K562 (cell line): Measurements from ENCODE around the gene CRIP1. TPM values are rescaled to one million over a fixed set of nuclear protein-coding genes. Genes with fewer than 3 reads are reported as not detected.

ENCODE experiments used
- ARNT ChIP-seq, 2 experiments: fragments of 450-650 bp; IDR thresholded peaks; 2 replicates each; pipeline ENCODE4 v1.6.1; 2016; ENCODE audit warnings: mild to moderate bottlenecking in 1 of 2
- BCL6 ChIP-seq: fragments of 250-450 bp; sonication (Bioruptor Pico); IDR thresholded peaks from 2 replicates; pipeline ENCODE4 v1.4.0; 2020
- CHD4 ChIP-seq: fragments of 200-600 bp; sonication (generic); IDR thresholded peaks from 3 replicates; pipeline ENCODE4 v1.6.1; 2012; ENCODE audit warnings: low read depth, mild to moderate bottlenecking, mixed read lengths, low read length, inconsistent platforms; ENCODE audit not compliant: insufficient read depth, insufficient replicate concordance, poor library complexity, severe bottlenecking
- CXXC5 ChIP-seq: fragments of 250-450 bp; sonication (Bioruptor Pico); IDR thresholded peaks from 2 replicates; pipeline ENCODE4 v1.8.0; 2022; ENCODE audit warnings: inconsistent platforms, mild to moderate bottlenecking, moderate library complexity
- ETV1 ChIP-seq: fragments of 450-650 bp; conservative IDR thresholded peaks from 2 replicates; pipeline ENCODE4 v1.6.1; 2016; ENCODE audit warnings: missing genetic modification characterization, control low read depth, low read depth, missing compliant biosample characterization
- FOXJ2 ChIP-seq: fragments of 200-800 bp; sonication (Bioruptor generic); IDR thresholded peaks from 2 replicates; pipeline ENCODE4 v1.6.1; 2016; ENCODE audit warnings: missing genetic modification characterization, missing compliant biosample characterization
- HDAC3 ChIP-seq: fragments of 450-650 bp; IDR thresholded peaks from 2 replicates; pipeline ENCODE4 v1.6.1; 2018; ENCODE audit warnings: borderline replicate concordance, mild to moderate bottlenecking, moderate library complexity; ENCODE audit not compliant: partially characterized antibody
- HEY1 ChIP-seq: fragments of 250-450 bp; sonication (Bioruptor Pico); IDR thresholded peaks from 2 replicates; pipeline ENCODE4 v1.5.0; 2020; ENCODE audit warnings: mild to moderate bottlenecking, moderate library complexity, borderline replicate concordance
- HLTF ChIP-seq: fragments of 450-650 bp; IDR thresholded peaks from 2 replicates; pipeline ENCODE4 v1.6.1; 2016
- KLF6 ChIP-seq: fragments of 250-450 bp; sonication (Bioruptor Pico); IDR thresholded peaks from 2 replicates; pipeline ENCODE4 v1.4.0; 2020; ENCODE audit warnings: mild to moderate bottlenecking, moderate library complexity, borderline replicate concordance
- MEF2A ChIP-seq: IDR thresholded peaks from 2 replicates; pipeline ENCODE4 v1.6.1; 2011; ENCODE audit warnings: low read depth, mild to moderate bottlenecking, low read length, moderate library complexity; ENCODE audit not compliant: control insufficient read depth
- RNF2 ChIP-seq: sonication (generic); IDR thresholded peaks from 2 replicates; pipeline ENCODE4 v1.6.1; 2016
- TCF7 ChIP-seq: sonication (generic); IDR thresholded peaks from 2 replicates; pipeline ENCODE4 v1.6.1; 2016; ENCODE audit warnings: antibody characterized with exemption, borderline replicate concordance
- ZNF707 ChIP-seq: fragments of 250-450 bp; sonication (Bioruptor Pico); conservative IDR thresholded peaks from 2 replicates; pipeline ENCODE4 v1.8.0; 2022; ENCODE audit warnings: inconsistent platforms, mild to moderate bottlenecking, moderate library complexity
- polyA plus RNA-seq, 8 experiments: library from polyadenylated mRNA; depleted of rRNA in 4 of 8; stranded (reverse) in 5 of 8; unstranded in 3 of 8; fragments of >200 nt; fragmentation: Nextera tagmentation in 2 of 8; fragmentation: Illumina TruSeq in 1 of 8; extraction: Ambion mirVana in 2 of 8; extraction: Trizol in 1 of 8; gene quantifications; 2 replicates each; pipeline versions ENCODE4 v1.2.1 to v1.2.3, GENCODE V29; 2011 to 2014; ENCODE audit warnings: inconsistent platforms in 1 of 8, missing spikeins in 1 of 8
- total RNA-seq, 7 experiments: library from RNA; depleted of rRNA in 6 of 7; stranded (reverse); fragments of >200 nt in 6 of 7; fragmentation: Illumina TruSeq in 2 of 7; extraction: Trizol in 2 of 7; gene quantifications; 2 replicates each; pipeline versions ENCODE4 v1.2.1 to v1.2.3, GENCODE V29; 2011 to 2021; ENCODE audit warnings: low replicate concordance in 1 of 7
- TF ChIP-seq, protein P1 (sequence below): IDR thresholded peaks from 2 replicates; pipeline ENCODE4 v1.6.1; 2012; ENCODE audit warnings: low read depth, low read length, improper control_type of control experiment, borderline replicate concordance
- TF ChIP-seq, protein P2 (sequence below): fragments of 450-650 bp; IDR thresholded peaks from 2 replicates; pipeline ENCODE4 v1.6.1; 2016; ENCODE audit warnings: borderline replicate concordance
- TF ChIP-seq, protein P3 (sequence below): sonication (generic); formaldehyde crosslinking; IDR thresholded peaks from 2 replicates; pipeline ENCODE4 v1.8.1; 2023; ENCODE audit warnings: mild to moderate bottlenecking, missing genetic modification reagents, moderate library complexity
- TF ChIP-seq, protein P4 (sequence below): fragments of 250-450 bp; sonication (Bioruptor Pico); IDR thresholded peaks from 2 replicates; pipeline ENCODE4 v1.5.0; 2020; ENCODE audit warnings: mild to moderate bottlenecking
- TF ChIP-seq, protein P5 (sequence below): sonication (generic); formaldehyde crosslinking; IDR thresholded peaks from 2 replicates; pipeline ENCODE4 v1.8.1; 2022; ENCODE audit warnings: missing genetic modification reagents

CRIP1 gene
- total and polyA plus RNA-seq, 9 of the 15 experiments (the other 6 are each of a cell fraction or from before 2014, with no cell fraction given), result 0.11 to 0.58 (median 0.14) TPM; not detected in 6

DNA sequence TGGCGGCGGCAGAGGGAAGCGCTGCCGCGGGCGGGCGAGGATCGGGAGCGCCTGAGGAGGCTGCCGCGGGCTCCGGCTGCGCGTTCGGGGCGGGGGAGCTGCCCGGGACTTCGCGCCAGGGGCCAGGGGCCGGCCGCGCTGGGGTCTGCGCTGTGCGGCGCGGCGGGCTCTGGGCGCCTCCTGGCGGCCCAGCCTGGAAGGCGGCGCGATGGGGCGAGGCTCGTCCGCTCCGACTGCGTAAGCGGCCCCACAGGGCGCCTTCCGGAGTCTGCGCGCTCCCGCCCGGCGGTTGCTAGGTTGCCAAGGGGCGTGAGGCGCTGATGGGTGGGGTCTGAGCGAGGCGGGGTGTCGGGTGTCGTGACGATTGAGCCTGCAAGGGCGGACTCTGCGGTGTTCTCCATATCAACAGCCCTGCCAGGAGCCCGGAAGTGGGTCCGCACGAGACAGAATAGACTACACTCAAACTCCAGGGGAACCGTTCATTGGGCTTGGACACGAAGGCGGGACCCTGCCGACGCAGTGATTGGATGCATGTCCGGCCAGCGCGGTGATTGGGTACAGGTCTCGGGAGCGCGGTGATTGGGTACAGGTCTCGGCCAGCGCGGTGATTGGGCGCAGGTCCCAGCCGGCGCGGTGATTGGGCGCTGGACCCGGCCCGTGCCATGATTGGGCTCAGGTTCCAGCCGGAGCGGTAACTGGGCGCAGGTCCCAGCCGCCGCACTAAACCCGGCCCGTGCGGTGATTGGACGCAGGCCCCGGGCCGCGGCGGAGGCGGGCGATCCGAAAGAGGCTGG lies 4.1 kb downstream of the CRIP1 start, which contains the start of gene TEDC1 (continued):
- TF ChIP-seq KLF6 (CRISPR knock-in tag) (no peak), FOXJ2 (peak; percentile 75; the same call in 1 of the 2 replicates), BCL6 (CRISPR knock-in tag) (no peak), HDAC3 (no peak), TCF7 (no peak; the same call in 1 of the 2 replicates), HEY1 (CRISPR knock-in tag) (no peak), ZNF707 (no peak), RNF2 (peak; percentile 40; the same call in 1 of the 2 replicates), ETV1 (tag) (peak; percentile 61), MEF2A (no peak), ARNT (IDR thresholded peaks at IDR 0.05) (no peak), CHD4 (no peak), CXXC5 (CRISPR knock-in tag) (peak; percentile 89), HLTF (no peak)
- TF ChIP-seq, protein P1, sequence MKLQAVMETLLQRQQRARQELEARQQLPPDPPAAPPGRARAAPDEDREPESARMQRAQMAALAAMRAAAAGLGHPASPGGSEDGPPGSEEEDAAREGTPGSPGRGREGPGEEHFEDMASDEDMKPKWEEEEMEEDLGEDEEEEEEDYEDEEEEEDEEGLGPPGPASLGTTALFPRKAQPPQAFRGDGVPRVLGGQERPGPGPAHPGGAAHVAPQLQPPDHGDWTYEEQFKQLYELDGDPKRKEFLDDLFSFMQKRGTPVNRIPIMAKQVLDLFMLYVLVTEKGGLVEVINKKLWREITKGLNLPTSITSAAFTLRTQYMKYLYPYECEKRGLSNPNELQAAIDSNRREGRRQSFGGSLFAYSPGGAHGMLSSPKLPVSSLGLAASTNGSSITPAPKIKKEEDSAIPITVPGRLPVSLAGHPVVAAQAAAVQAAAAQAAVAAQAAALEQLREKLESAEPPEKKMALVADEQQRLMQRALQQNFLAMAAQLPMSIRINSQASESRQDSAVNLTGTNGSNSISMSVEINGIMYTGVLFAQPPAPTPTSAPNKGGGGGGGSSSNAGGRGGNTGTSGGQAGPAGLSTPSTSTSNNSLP, result no peak
- TF ChIP-seq, protein P2, sequence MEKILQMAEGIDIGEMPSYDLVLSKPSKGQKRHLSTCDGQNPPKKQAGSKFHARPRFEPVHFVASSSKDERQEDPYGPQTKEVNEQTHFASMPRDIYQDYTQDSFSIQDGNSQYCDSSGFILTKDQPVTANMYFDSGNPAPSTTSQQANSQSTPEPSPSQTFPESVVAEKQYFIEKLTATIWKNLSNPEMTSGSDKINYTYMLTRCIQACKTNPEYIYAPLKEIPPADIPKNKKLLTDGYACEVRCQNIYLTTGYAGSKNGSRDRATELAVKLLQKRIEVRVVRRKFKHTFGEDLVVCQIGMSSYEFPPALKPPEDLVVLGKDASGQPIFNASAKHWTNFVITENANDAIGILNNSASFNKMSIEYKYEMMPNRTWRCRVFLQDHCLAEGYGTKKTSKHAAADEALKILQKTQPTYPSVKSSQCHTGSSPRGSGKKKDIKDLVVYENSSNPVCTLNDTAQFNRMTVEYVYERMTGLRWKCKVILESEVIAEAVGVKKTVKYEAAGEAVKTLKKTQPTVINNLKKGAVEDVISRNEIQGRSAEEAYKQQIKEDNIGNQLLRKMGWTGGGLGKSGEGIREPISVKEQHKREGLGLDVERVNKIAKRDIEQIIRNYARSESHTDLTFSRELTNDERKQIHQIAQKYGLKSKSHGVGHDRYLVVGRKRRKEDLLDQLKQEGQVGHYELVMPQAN, result no peak
- TF ChIP-seq, protein P3, sequence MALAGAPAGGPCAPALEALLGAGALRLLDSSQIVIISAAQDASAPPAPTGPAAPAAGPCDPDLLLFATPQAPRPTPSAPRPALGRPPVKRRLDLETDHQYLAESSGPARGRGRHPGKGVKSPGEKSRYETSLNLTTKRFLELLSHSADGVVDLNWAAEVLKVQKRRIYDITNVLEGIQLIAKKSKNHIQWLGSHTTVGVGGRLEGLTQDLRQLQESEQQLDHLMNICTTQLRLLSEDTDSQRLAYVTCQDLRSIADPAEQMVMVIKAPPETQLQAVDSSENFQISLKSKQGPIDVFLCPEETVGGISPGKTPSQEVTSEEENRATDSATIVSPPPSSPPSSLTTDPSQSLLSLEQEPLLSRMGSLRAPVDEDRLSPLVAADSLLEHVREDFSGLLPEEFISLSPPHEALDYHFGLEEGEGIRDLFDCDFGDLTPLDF, result peak; percentile 63
- TF ChIP-seq, protein P4, sequence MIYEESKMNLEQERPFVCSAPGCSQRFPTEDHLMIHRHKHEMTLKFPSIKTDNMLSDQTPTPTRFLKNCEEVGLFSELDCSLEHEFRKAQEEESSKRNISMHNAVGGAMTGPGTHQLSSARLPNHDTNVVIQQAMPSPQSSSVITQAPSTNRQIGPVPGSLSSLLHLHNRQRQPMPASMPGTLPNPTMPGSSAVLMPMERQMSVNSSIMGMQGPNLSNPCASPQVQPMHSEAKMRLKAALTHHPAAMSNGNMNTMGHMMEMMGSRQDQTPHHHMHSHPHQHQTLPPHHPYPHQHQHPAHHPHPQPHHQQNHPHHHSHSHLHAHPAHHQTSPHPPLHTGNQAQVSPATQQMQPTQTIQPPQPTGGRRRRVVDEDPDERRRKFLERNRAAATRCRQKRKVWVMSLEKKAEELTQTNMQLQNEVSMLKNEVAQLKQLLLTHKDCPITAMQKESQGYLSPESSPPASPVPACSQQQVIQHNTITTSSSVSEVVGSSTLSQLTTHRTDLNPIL (CRISPR knock-in tag), result no peak
- TF ChIP-seq, protein P5, sequence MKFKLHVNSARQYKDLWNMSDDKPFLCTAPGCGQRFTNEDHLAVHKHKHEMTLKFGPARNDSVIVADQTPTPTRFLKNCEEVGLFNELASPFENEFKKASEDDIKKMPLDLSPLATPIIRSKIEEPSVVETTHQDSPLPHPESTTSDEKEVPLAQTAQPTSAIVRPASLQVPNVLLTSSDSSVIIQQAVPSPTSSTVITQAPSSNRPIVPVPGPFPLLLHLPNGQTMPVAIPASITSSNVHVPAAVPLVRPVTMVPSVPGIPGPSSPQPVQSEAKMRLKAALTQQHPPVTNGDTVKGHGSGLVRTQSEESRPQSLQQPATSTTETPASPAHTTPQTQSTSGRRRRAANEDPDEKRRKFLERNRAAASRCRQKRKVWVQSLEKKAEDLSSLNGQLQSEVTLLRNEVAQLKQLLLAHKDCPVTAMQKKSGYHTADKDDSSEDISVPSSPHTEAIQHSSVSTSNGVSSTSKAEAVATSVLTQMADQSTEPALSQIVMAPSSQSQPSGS (CRISPR knock-in tag), result no peak
